Nephron progenitor cell (in vitro differentiated cells): ENCODE measurements around the gene CACNA1H.

ENCODE experiments used
- DNase-seq: peaks from one replicate; pipeline ENCODE4 v3.0.0; 2021
- H3K27ac Mint-ChIP-seq: 2 replicates; pipeline ENCODE4 v1.8.0; 2021; ENCODE audit warnings: mild to moderate bottlenecking, moderate library complexity, mixed read lengths
- H3K27me3 Mint-ChIP-seq: 2 replicates; pipeline ENCODE4 v1.8.0; 2021; ENCODE audit warnings: mild to moderate bottlenecking, low read depth, mixed read lengths; ENCODE audit not compliant: poor library complexity
- H3K36me3 Mint-ChIP-seq: 2 replicates; pipeline ENCODE4 v1.8.0; 2021; ENCODE audit warnings: low read depth, mixed read lengths
- H3K4me1 Mint-ChIP-seq: 2 replicates; pipeline ENCODE4 v1.8.0; 2021; ENCODE audit warnings: mixed read lengths
- H3K4me3 Mint-ChIP-seq: 2 replicates; pipeline ENCODE4 v1.8.0; 2021; ENCODE audit warnings: mild to moderate bottlenecking, moderate library complexity, mixed read lengths
- H3K9me3 Mint-ChIP-seq: 2 replicates; pipeline ENCODE4 v1.8.0; 2021; ENCODE audit warnings: mild to moderate bottlenecking, moderate library complexity, mixed read lengths
- CTCF ChIP-seq: fragments of 200-600 bp; sonication (generic); IDR thresholded peaks from 2 replicates; pipeline ENCODE4 v1.5.0; 2021; ENCODE audit warnings: antibody characterized with exemption

The CACNA1H gene

DNA sequence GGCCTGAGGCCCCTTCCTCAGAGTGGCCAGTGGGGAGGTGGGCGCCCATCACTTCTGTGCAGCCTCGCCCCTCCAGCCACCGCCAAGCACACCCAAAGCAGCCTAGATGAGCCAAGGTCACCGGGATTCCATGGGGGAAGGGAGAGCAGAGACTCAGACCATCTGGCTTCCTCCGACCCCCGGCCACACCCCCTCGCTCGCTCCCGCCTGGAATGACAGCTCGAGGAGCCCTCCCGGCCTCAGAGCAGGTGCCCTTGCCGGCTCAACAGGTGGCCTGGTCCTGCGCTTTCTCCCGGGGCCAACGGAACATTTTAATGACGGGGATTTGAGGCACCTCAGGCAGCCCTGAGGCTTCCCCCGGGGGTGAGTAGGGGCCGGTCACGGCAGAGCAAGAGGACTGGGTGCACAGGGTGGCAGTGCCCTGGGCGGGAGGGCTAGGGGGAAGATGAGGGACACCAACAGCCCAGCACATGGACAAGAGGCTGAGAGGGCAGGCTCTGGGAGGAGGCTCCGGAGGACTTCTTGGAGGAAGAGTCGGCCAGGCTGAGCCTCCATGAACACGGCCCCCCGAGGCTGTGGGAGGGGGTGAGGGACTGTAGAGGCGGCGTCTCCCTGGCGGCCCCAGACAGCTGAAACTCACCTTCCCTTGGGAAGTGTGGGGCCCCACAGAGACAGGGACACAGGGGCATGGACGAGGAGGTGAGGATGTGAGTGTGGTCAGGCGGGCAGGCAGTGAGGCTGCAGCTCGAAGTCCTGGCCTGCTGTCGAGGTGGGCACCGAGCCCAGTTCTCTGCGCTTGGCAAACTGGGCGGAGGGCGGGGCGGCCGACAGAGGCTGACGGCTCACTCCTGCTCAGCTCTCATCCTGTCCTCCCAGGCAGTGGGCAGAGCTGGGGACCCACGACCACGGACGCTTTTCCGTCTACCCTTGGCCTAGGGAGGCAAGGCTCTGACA is 44.3 kb upstream of the CACNA1H start:
- DNase-seq: no peak

DNA sequence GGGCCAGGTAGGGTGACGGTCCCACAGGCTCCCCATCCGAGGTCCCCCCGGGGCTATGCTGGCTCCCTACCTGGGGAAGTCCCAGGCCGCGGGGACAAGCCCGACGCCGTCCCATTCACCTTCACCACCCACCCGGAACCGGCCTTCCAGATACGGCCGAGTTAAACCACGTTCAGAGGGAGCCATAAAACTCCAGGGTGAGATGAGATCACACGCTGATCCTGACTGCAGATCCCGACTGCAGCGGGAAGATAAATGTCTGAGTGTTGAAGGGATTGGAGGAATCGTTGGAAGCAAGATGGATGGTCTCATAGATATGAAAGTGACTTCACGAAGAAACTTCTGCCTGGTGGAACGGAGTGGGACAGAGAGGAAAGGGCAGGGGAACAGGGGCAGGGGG is 43.3 kb upstream of the CACNA1H start:
- no peak for DNase-seq
- Mint-ChIP-seq H3K27ac (no peak overlapping the region), H3K27me3 (peaks cover 19% of the 10 kb centered on the region), H3K9me3 (no peaks in the 10 kb centered on the region), H3K4me3 (no peak overlapping the region), H3K36me3 (no peaks in the 10 kb centered on the region), H3K4me1 (peaks cover 41% of the 10 kb centered on the region)
- no peak for TF ChIP-seq CTCF

More for the DNA sequence above, 44.3 kb upstream of the CACNA1H start:
- Mint-ChIP-seq H3K4me3 (no peak overlapping the region), H3K27ac (no peak overlapping the region), H3K27me3 (peaks cover 22% of the 10 kb centered on the region), H3K9me3 (no peaks in the 10 kb centered on the region), H3K36me3 (no peaks in the 10 kb centered on the region), H3K4me1 (peaks cover 41% of the 10 kb centered on the region)
- TF ChIP-seq CTCF: no peak

GRCh38 chr16:1112506-1113184 is 40.3 kb upstream of the CACNA1H start:
- peaks cover 41% of the 10 kb centered on the region for H3K4me1 Mint-ChIP-seq
- H3K9me3 Mint-ChIP-seq: no peaks in the 10 kb centered on the region
- H3K27me3 Mint-ChIP-seq: peaks cover 19% of the 10 kb centered on the region
- no peak overlapping the region for H3K27ac Mint-ChIP-seq
- no peak for TF ChIP-seq CTCF
- no peak for DNase-seq
- no peaks in the 10 kb centered on the region for H3K36me3 Mint-ChIP-seq
- no peak overlapping the region for H3K4me3 Mint-ChIP-seq

- no peak overlapping the region for H3K27ac Mint-ChIP-seq
- H3K4me3 Mint-ChIP-seq: no peak overlapping the region
- H3K9me3 Mint-ChIP-seq: no peaks in the 10 kb centered on the region
- no peak for TF ChIP-seq CTCF
- H3K4me1 Mint-ChIP-seq: peaks cover 38% of the 10 kb centered on the region
- H3K27me3 Mint-ChIP-seq: peaks cover 19% of the 10 kb centered on the region
- no peak for DNase-seq
- no peaks in the 10 kb centered on the region for H3K36me3 Mint-ChIP-seq
Observed at GRCh38 chr16:1113489-1113888, 39.4 kb upstream of the CACNA1H start.

GRCh38 chr16:1113889-1114526 is 38.9 kb upstream of the CACNA1H start:
- Mint-ChIP-seq H3K27ac (no peak overlapping the region), H3K4me1 (peaks cover 33% of the 10 kb centered on the region), H3K9me3 (no peaks in the 10 kb centered on the region), H3K36me3 (no peaks in the 10 kb centered on the region), H3K27me3 (peaks cover 19% of the 10 kb centered on the region), H3K4me3 (no peak overlapping the region)
- DNase-seq: no peak
- TF ChIP-seq CTCF: no peak
